ENCODE measurements around the gene ADAMTS6.

Gene ADAMTS6

DNA sequence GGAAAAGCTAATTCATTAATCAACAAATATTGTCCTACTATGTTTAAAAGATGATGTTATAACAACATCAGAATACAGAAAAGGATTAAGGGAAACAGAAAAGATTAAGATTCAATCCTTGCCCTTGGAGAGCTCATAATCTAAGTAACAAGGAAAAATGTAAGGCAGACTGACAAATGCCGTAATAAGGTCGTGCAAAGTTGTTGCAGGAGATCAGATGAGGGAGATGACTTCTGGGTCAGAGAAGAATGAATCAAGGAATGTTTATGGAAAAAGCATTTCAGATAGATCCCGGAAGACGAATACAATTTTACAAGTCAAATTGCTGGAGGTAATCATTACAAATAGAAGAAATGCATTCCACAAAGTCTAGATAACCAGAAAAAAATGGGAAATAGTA lies 6.4 kb downstream of the ADAMTS6 start:
- no peak for DNase-seq (ENCODE audit: low read depth, low spot score)

DNA sequence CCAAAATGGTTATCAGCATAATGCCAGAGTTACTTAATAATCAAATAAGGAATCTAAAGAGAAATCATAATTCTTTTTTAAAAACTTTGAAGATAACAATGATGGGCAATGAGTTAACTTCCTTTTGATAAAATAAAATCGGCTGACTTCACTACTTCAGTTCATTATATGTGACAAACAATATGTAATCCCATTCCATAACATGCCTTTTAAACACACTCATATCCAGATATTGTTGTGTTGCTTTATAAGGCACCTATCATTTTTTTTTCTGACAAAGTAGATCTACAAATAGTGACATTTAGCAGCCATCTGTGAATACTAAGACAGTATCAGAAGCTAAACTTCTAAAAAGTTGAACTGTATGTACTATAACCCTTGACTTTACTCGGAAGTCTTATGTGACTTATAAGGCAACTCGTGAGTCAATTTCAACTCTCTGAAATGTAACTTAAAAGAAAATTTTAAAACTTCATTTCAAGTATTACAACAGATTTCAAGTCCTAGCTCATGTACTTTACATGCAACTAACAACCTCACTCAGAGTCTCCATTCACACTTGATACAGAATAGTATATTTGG lies 7.5 kb downstream of the ADAMTS6 start:
- no peak for DNase-seq (ENCODE audit: low read depth, low spot score)

GRCh38 chr5:65468633-65469032 lies 13.1 kb downstream of the ADAMTS6 start:
- no peak for DNase-seq (ENCODE audit: low read depth, low spot score)

DNA sequence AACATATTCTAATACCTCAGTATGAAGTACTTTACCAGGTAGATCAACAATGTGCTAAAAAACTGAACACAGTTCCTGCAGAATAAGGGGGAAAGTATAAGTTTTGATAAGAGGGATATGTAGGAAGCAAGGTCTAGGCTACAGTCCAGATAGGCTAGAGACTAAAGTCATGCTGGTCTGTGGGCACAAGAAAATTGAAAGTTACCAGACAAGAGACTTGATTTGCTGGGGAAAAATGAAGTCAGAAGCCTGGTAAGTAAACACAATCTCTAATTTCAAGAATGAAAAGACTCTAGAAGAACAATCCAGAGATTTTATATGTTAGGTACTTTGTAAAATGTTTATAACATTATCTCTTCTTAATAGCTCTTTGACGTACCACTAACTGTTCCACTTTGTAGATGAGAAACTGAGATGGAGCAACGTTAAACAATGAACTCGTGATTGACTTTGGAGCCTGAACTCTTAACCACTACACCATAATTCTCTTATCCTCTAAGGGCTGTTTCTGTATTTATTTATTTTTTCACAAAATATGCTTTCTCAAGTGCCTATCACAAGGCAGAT lies 19.5 kb downstream of the ADAMTS6 start:
- no peak for DNase-seq (ENCODE audit: low read depth, low spot score)

DNA sequence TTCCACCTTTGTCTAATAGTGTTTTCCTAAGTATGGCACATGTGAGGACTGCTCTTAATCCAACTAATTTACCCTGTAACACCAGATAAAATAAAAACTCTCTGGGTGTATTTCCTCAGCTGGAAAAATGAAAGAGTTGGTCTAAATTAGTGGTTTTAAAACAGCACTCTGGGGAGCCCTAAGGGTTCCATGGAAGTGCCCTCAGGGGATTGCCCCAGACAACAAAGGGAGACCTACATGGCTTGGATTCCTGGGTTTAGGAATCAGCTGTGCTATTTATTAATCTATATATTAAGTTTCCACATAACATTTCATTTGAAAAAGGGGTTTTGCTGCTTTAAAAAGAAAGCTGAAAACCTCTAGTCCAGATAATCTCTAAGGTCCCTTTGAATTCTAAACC lies 20.2 kb downstream of the ADAMTS6 start:
- DNase-seq (ENCODE audit: low read depth, low spot score) = no peak

DNA sequence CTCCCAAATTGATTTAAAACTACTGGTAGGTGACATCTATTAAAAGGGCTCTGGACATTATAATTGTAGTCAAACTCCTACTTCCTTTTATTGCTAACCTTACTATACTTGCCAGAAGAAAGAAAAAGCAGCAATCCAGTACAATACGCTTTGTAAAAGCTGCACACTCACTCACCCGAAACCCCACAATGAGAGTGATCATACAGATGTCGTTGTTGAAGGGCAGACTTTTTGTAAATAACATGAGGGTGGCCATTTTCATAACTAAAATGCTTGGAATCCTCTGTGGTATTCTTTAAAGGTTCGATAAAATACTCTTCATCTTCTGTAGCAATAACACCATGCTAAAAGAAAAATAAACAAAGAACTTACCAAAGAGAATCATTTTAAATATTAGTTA lies 21.7 kb downstream of the ADAMTS6 start:
- DNase-seq (ENCODE audit: low read depth, low spot score) = no peak

DNA sequence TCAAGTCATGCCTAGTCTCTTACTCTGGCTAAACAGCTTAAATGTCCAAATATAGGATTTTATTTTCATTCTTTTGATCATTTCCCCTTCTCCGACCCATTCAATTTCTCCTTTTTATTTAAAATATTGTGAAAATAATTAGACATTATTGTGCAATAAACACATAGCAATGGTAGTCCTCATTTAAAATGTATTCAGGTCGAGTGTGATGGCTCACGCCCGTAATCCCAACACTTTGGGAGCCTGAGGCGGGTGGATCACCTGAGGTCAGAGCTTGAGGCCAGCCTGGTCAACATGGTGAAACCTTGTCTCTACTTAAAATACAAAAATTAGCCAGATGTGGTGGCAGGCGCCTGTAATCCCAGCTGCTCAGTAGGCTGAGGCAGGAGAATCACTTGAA lies 26.7 kb downstream of the ADAMTS6 start:
- no peak for DNase-seq (ENCODE audit: low read depth, low spot score)

DNA sequence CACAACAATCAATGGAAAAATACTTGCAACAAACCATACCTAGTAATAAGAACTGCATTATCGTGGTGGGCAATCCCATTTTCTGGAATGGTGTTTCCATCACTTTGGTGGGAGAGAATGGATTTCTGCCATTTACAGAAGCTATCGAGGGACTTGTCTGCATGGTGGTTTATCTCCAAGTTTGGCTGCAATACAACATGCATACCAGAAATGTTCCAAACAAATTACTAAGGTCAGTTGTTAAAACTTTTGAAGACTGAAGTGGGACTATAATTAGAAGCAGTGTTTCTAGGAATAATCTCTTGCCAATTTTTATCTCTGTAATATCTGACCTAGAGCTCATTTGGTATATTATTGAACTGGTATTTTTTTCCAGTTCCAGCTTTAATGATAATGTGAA lies 30.3 kb downstream of the ADAMTS6 start:
- DNase-seq (ENCODE audit: low read depth, low spot score) = no peak

DNA sequence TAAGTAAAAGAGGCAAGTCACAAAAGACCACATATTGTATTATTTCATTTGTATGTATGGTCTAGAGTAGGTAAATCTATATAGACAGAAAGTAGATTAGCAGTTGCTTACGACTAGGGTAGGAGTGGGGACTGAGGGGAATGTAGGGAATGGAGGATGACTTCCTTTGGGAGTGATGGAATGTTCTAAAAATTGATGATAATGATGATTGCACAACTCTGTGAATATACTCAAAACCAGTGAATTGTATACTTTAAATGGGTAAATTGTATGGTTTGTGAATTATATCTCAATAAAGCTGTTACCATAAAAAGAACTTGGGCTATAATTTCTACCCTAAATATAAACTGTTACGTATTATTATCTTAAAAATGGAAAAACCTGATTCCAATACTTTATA lies 35.0 kb downstream of the ADAMTS6 start:
- DNase-seq (ENCODE audit: low read depth, low spot score) = no peak

- no peak for DNase-seq (ENCODE audit: low read depth, low spot score)
Measured at GRCh38 chr5:65441800-65442199, 39.9 kb downstream of the ADAMTS6 start.

GRCh38 chr5:65440456-65440855 lies 41.3 kb downstream of the ADAMTS6 start:
- no peak for DNase-seq (ENCODE audit: low read depth, low spot score)

DNA sequence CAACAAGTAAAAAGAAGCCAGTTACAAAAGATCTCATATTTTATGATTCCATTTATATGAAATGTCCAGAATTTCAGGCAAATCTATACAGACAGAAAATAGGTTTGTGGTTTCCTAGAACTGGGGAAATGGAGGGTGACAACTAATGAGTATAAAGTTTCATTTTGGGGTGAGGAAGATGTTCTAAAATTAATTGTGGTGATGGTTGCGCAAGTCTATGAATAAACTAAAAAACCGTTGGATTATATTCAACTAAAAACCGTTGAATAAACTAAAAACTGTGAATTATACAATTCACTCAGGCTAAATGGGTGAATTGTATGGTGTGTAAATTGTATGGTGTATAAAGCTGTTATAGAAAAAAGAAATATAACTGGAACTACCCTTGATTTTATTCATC lies 47.6 kb downstream of the ADAMTS6 start:
- no peak for DNase-seq (ENCODE audit: low read depth, low spot score)

- DNase-seq (ENCODE audit: low read depth, low spot score) = no peak
Measured at GRCh38 chr5:65426656-65427055, 55.1 kb downstream of the ADAMTS6 start.

DNA sequence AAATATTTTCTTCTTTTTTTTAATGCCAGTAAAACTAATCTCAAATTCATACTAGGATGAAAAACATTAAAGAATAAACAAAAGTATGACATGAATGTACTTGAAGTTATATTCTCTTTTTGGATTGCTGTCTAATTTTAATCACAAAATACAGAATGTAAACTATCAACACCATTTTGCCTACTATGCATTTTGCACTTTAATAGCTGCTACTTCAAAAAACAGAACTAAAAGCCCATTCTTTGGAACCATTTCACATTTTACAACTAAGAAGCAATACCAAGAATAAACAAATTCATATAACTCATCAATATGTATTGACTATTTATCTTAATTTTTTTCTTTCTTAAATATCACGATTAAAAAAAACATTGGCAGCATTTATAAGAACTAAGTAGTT lies 58.1 kb downstream of the ADAMTS6 start:
- no peak for DNase-seq (ENCODE audit: low read depth, low spot score)

- DNase-seq (ENCODE audit: low read depth, low spot score) = no peak
Measured at GRCh38 chr5:65418661-65419060, 63.1 kb downstream of the ADAMTS6 start.

GRCh38 chr5:65413822-65414221 lies 67.9 kb downstream of the ADAMTS6 start:
- no peak for DNase-seq (ENCODE audit: low read depth, low spot score)

GRCh38 chr5:65412842-65413241 lies 68.9 kb downstream of the ADAMTS6 start:
- no peak for DNase-seq (ENCODE audit: low read depth, low spot score)

DNA sequence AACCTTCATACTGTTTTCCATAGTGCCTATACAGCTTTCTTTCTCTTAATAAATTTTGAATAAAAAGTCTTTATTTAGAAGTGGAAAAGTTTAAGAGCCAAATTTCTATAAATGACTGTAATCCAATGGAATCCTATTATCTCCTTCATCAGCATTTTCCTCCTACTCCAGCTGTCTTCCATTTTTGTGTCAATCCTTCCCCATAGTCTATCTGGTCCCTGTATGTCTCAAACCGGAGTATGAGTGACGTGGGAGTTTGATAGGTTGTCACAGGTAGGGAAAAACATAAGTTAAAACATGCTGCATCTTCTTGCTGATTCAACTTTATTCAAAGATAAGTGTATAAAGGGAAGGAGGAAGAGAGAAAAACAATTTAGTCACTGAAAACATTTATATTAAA lies 70.4 kb downstream of the ADAMTS6 start:
- no peak for DNase-seq (ENCODE audit: low read depth, low spot score)

DNA sequence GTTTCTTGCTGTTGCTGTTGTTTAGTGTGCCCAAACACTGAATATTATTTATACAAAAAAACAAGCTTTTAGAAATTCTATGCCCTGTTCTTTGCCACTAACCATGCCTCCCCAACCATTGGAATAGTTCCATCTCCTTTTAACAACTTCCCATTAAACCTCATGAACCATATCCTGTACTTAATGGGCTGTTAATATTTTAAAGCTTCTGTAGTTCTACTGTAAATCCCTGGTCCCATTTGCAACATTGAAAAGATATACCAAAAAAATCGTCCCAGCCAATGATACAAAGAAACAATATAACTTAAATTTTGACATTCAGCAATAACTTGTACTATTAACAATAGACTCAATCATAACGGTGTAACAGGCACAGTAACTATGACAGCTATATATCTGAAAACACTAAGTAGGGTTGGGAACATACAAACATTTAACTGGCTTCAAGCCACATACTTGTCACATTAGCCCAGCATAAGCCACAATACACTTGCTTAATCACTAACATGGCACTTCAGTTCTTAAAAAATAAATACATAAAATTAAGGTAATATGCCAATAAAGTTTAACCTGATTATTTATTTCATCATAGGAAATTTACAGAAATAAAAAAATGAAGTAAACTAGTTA lies 86.1 kb downstream of the ADAMTS6 start:
- no peak for DNase-seq (ENCODE audit: low read depth, low spot score)

GRCh38 chr5:65394087-65394486 lies 87.6 kb downstream of the ADAMTS6 start:
- DNase-seq (ENCODE audit: low read depth, low spot score) = peak; percentile 95

GRCh38 chr5:65391591-65391990 lies 90.1 kb downstream of the ADAMTS6 start:
- DNase-seq (ENCODE audit: low read depth, low spot score) = no peak

GRCh38 chr5:65390208-65390607 lies 91.5 kb downstream of the ADAMTS6 start:
- DNase-seq (ENCODE audit: low read depth, low spot score) = no peak

- DNase-seq (ENCODE audit: low read depth, low spot score) = no peak
Measured at GRCh38 chr5:65383859-65384258, 97.9 kb downstream of the ADAMTS6 start.

GRCh38 chr5:65382582-65382981 lies 99.1 kb downstream of the ADAMTS6 start:
- no peak for DNase-seq (ENCODE audit: low read depth, low spot score)
